Putamen (tissue), 1 donor: ENCODE data around the gene ARNT2.

ENCODE experiments used
- DNase-seq: peaks from one replicate; pipeline ENCODE4 v3.0.0-alpha.2; 2016; ENCODE audit warnings: low spot score

Gene ARNT2

DNA sequence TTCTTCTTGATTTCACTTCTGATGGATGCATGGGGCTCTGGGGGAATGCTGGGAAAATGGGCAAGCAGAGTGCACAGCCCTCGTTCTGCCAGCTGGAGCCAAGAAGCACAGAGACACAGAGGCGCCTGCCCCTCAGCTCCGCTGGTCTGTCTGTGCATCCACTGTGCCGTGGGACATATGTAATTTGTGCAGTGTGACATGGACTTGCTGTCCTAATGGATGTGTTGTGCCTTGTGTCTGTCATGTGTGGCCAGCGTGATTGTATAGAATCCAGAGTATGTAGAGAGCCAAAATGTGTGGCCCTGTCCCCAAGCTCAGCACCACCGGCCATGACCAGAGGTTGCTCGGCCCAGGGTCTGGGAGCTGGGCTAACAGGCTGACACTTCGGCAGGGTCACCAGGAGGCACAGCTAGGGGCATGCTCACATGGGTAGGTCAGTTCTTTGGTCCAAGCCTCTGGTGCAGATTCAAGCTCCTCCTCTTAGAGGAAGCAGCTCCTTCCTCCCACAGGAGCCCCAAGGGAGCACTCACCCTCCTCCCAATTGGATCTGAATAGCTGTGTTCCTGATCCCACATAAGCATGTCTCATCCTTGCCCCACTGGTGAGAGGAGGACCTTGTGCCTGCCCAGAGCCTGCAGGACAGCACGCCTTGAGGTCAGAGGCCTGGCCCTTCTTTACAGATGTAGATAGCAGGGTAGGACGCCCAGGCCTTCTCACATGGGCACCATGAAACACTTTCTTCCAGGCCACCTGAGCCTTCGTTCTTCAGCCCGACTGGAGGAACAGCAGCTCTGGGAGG lies 190.1 kb downstream of the ARNT2 start:
- no peak for DNase-seq

DNA sequence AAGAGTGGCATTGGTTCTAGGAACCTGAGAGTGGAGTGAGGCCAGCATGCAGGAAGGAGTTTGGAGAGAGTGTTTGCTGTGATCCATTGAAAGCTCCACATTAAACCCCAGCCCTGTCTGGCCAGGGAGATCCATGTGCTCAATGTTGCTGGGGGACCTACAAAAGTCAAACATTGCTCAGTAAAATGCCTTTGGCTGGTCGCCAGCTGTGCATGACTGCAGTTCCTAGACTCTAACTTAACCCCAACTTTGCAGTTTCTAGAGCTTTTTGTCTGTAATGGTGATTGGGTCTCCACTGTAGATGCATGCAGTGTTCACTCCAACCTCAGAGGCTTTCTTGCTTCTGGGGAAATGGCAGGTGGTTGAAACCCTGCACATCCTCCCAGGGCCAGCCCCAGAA lies 191.2 kb downstream of the ARNT2 start:
- DNase-seq: no peak

GRCh38 chr15:80596521-80596976 lies 192.4 kb downstream of the ARNT2 start:
- DNase-seq: no peak

GRCh38 chr15:80597076-80597475 lies 192.9 kb downstream of the ARNT2 start:
- no peak for DNase-seq

- no peak for DNase-seq
Measured at GRCh38 chr15:80599359-80599758, 195.2 kb downstream of the ARNT2 start.

DNA sequence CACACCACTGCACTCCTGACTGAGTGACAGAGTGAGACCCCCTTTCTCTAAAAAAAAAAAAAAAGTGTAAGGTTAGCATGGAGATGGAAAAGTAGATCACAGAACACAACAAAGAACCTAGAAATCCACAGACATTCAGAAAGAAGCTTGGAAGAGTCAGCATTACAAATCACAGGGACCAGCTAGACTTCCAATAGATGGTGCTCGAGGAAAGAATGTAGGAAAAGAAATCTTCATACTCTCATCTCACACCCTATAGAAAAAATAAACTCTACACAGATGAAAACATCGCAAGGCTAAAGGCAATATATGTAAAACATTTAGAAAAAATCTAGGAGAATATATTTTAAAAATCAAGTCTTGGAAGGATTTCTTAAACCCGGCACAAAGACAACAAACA lies 196.4 kb downstream of the ARNT2 start:
- no peak for DNase-seq

DNA sequence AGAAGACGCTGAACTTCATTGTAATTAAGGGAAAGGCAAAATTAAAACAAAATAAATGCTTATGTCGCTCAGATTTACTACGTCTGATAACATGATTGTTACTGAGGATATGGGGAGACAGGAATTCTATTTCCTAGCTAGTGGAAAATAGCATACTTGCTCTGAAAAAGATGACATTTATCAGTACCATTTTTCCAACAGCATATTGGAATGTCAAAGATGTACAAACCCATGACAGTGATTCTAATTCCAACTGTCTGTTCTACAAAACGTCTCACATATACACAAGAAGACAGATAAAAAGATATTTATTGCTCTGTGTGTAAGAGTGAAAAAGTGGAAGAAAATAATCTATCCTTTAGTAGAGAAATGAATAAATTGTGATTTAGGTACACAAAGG lies 197.1 kb downstream of the ARNT2 start:
- DNase-seq: no peak

DNA sequence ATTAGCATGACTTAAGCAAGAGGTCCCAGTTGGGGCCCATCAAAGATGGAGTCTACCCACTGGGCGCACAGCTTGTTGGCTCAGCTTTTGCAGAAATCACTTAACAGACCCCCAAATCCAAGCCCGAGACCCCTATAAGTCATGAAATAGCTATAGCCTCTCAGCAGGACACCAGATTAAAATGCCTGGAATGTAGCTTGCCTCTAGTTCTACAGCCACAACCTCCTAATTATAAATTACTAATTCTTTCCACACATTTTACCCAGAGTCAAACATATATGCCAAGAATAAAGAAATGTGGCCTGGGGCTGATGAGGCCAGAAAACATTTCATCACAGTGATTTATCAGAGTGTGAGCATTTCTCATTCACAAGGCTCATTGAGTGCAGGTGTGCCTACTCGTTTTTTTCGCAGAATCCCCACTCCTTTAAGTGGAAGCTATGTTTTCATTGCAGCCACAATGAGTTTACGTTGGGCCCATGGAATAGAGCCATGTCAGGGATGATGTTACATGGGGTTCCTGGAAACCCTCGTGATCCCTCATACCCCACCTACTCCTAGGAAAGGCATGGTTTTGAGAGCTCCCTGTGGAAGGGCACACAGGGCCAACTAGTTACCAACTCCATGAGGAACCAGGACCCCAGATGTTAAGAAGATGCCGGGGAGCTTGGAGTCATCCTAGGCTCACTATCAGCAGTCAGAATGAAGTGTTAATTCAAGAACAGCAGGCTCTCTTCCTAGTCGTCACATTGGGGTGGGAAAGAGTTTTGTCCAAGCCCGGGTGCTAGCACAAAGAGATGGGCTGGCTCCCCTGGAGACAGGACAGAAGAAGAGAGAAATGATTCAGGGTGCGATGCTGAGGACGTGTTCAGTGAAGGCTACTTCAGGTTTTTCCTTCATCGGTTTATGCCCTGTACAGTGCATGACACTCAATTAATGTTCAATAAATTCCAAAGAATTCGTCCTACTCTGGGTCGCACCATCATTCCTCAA lies 200.7 kb downstream of the ARNT2 start:
- no peak for DNase-seq

GRCh38 chr15:80605591-80606150 lies 201.5 kb downstream of the ARNT2 start:
- DNase-seq: no peak

DNA sequence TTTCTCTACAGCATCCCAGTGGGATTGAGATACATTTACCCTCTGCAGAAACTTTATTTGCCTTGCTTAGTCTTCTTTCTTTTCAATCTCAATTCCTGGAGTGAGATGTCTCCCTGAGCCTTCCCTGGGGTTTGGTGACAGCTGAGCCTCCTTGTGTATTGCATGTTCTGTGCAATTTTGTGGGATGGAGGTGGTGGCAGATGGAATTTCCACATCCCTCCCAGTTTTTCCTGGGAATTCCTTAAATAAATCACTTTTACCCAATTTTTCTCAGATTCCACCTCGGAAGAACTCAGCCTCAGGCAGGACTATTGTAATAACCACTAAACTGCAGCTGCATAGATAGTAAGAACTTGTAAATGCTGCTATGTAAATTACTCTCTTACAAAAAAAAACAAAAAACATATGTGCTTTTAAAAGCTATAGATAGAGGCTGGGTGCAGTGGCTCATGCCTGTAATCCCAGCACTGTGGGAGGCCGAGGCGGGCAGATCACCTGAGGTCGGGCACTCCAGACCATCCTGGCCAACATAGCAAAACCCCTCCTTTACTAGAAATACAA lies 202.4 kb downstream of the ARNT2 start:
- no peak for DNase-seq

DNA sequence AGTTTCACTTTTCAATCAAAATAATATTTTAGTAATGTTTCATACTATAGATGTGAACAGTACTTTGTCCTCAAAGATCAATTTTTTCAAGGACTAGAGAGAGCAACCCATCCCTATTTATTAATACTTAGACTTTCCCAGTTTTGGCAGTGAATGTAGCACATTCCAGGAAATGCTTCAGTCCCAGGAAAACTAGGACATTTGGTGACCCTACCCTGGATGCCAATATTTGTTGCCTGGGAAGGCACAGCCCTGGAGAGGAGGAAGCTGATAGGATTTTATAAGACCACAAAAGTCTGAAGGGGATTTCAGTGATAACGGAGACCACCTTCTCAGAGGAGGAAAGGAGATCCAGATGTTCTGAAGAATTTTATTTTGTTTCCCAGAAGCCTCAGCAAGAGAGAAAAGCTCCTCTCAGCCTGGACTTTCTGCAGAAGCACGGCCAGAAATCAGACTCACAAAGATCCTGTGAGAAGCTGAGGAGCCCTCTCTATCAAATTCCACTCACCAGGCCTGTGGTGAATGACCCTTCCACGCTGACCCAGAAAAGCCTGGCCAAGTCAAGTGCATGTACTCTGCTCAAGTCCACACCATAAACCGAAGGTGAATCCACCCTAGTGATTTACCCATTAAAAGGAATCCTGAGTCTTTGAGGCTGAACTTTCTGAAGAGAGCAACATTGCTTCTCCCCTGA lies 203.3 kb downstream of the ARNT2 start:
- DNase-seq: no peak

DNA sequence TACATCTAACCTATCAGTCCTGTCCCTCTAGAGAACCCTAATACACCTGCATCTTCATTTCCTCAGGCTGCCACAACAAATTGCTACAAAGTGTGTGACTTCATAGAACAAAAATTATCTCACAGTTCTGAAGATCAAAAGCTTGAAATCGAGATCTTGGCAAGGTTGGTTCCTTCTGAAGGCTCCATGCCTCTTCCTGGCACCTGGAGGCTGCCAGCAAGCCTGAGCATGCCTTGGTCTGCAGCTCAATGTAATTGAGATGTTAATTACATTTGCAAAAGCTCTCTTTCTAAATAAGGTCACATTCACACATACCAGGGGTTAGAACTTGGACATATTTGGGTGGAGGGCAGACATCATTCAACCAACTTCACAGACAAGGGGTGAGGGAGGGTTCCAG lies 204.5 kb downstream of the ARNT2 start:
- no peak for DNase-seq

DNA sequence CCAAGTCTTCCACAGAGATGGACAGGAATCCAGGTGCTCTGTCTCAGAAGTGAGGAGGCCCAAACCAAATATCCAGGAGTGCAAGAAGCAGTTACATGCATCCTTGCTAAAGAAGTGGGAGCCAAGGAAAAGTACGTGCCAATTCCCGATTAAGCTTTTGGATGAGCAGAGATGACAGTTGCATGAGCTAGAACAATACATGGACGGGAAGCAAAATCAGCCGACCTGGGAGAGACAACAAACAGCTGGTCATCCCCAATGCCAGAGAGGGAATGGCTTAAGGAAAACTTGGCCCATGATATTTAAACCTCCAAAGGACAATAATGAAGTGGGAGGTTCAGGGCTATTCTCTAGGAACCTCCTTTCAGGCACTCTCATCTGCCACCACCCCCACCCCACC lies 204.9 kb downstream of the ARNT2 start:
- no peak for DNase-seq

DNA sequence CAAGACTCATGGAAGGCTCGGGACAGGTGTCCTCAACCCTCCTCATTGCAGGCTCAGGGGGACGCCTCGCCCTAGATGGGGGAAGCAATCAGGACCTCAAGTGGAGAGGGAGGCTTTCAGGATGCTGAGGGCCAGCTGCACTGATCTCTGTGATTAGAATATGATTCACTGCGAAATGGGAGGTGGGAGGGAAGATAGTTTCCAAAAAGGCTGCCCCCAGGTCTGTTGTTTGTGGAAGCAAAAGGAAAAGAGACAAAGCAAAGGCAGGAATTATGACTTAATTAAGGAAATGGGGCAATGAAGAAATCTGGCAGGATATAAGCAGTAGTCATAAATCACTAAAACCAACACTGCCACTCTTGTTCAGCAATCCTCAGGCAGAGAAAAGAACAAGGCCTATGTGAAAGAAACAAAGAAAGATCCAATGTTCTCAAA lies 205.3 kb downstream of the ARNT2 start:
- DNase-seq: no peak

DNA sequence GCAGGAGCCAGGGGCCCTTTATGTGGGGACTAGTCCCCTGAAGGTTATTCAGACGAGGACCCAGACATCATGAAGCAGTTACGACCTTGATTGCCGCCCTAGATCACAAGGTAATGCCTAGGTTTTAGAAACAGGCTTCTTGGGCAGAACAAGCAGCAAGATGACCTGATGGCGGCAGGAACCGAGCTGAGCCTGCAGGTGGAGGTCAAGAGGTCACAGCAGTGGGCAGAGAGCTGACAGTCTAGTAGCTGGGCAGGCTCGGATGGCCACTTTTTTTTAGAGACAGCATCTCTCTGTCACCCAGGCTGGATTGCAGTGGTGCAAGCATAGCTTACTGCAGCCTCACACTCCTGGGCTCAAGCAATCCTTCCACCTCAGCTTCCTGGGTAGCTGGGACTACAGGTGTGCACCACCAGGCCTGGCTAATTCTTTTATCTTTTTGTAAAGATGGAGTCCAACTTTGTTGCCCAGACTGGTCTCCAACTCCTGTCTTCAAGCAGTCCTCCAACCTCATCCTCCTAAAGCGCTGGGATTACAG lies 207.4 kb downstream of the ARNT2 start:
- no peak for DNase-seq

DNA sequence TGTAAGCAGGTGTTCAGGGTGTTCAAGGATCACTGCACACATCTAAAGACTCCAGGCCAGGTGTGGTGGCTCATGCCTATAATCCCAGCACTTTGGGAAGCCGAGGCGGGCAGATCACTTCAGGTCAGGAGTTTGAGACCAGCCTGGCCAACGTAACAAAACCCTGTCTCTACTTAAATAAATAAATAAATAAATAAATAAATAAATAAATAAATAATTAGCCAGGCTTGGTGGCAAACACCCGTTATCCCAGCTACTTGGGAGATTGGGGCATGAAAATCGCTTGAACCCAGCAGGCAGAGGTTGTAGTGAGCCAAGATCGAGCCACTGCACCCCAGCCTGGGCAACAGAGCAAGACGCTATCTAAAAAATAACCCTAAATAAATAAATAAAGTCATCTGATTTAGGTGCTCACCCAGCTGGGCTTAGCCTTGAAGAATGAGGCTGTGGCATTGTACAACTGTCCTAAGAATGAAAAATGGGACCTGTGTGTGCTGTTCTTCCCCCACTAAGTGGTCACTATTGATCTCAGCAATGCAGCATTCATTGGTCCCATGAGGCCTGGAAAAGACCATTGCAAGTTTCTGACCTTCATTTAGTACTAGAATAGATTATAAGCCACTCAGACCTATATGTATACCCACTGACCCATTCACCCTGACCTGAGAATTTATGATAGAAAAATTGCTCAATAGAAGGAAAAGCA lies 208.1 kb downstream of the ARNT2 start:
- no peak for DNase-seq

- no peak for DNase-seq
Measured at GRCh38 chr15:80613762-80614365, 209.7 kb downstream of the ARNT2 start.

DNA sequence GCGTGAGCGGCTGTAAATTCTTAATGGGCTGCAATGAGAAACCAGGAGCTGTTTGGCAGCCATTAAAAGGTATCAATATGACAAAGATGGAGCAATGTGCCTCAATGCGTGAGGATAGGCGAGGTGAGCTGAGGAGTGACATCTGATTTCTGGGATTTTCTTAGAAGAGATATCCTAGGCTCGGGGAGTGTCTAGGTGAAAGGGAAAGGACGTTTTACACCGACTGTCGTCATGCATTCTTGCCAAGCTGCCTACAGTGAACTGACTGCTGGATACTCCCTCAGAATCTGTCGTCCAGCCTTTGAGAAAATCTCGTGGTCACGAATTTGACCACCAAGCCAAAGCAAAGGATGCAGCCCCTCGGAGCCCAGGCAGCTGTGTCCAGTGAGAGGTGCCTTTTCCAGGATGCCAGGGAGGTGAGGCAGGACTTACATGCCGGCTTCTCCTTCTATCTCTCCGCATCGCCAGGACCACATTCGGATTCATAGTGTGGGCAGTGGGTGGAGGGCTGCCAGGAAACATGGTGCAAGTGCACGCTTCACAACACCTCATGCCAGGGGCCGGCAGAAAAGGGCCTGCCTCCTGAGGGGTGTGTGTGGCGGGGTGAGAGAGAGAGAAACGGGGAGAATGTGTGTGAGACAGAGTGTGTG lies 210.7 kb downstream of the ARNT2 start:
- DNase-seq: no peak

GRCh38 chr15:80615361-80615736 lies 211.2 kb downstream of the ARNT2 start:
- no peak for DNase-seq
